ENCODE data around the gene POGK.
"Not testable (repeated sequence)": the region's sequence is repeated elsewhere in the genome, so short reads cannot be mapped to it uniquely, and the experiment has no call there.

POGK gene

DNA sequence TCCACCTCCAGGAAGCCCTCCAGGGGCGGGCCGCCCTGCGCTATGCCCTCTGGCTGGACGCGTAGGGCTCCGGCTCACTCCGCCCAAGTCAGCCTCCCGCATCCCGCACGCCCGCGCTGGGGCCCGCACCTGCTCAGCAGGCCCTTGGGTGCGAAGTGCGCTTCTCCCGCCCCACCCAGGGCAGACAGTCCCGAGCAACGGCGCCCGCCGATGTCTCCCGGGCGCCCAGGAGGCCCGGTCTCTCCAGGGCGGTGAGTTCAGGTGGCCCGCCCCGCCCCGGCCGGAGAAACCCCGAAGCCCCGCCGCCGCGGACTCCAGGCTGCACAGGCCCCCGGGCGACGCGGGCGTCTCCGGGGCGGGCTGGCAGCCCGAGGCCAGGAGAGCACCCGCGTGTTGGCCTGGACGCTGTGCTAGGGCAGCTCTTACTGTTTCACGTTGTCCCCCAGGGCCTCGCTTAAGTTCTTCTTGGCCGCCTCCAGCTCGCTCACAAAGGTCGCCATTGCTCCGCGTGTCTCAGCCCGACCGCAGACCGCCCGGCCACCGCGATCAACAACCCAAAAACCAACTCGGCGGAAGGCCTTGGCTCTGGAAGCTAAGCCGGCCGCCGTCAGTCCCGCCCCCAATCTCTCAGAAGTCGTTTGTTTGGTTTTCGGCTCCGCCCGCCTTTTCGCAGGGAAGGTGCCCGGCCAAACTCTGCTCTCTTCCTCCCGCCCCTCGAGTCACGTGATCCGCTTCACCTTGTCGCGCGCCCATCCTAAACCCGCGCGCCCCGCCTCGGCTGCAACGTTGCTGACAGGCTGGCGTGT, 36.7 kb downstream of the POGK start, which contains the start of gene TADA1:
Gene TADA1, minus strand, starts transcription at position 531 of the 806 bp plus-strand sequence. Its CDS starts 31 bp downstream, at position 500.
- H3K4me1 Mint-ChIP-seq = peaks cover 25% of the 10 kb centered on the region
- ATAC-seq (peak; percentile 93), DNase-seq (ENCODE audit: low spot score in 2 of 2) (peak; percentile 87 to 99)
- no peaks in the 10 kb centered on the region for H3K9me3 Mint-ChIP-seq
- H3K36me3 Mint-ChIP-seq = peaks cover 14% of the 10 kb centered on the region
- peak within 1 kb of the TSS; percentile 88 for H3K4me3 Mint-ChIP-seq
- peak within 1 kb of the TSS; percentile 96 for H3K27ac Mint-ChIP-seq

GRCh38 chr1:166876540-166876838, 37.2 kb downstream of the POGK start:
- H3K4me3 Mint-ChIP-seq = peak overlapping the region; percentile 88
- peak overlapping the region; percentile 96 for H3K27ac Mint-ChIP-seq
- peak; percentile 0 for ATAC-seq
- no peaks in the 10 kb centered on the region for H3K9me3 Mint-ChIP-seq
- peaks cover 25% of the 10 kb centered on the region for H3K4me1 Mint-ChIP-seq
- peaks cover 14% of the 10 kb centered on the region for H3K36me3 Mint-ChIP-seq
- DNase-seq (ENCODE audit: low spot score in 2 of 2) = no peak

GRCh38 chr1:166878173-166878917, 39.1 kb downstream of the POGK start:
- H3K36me3 Mint-ChIP-seq; DNase-seq (ENCODE audit: low spot score in 2 of 2); H3K9me3 Mint-ChIP-seq; ATAC-seq; H3K4me3 Mint-ChIP-seq; H3K27ac Mint-ChIP-seq: not testable (repeated sequence)
- H3K4me1 Mint-ChIP-seq = peaks cover 22% of the 10 kb centered on the region

- Mint-ChIP-seq H3K4me1 (peaks cover 13% of the 10 kb centered on the region), H3K4me3 (no peak overlapping the region), H3K36me3 (no peaks in the 10 kb centered on the region), H3K9me3 (no peaks in the 10 kb centered on the region), H3K27ac (no peak overlapping the region)
- DNase-seq (ENCODE audit: low spot score in 2 of 2) (no peak), ATAC-seq (no peak)
These were observed 43.6 kb downstream of the POGK start for GRCh38 chr1:166882893-166883292.

DNA sequence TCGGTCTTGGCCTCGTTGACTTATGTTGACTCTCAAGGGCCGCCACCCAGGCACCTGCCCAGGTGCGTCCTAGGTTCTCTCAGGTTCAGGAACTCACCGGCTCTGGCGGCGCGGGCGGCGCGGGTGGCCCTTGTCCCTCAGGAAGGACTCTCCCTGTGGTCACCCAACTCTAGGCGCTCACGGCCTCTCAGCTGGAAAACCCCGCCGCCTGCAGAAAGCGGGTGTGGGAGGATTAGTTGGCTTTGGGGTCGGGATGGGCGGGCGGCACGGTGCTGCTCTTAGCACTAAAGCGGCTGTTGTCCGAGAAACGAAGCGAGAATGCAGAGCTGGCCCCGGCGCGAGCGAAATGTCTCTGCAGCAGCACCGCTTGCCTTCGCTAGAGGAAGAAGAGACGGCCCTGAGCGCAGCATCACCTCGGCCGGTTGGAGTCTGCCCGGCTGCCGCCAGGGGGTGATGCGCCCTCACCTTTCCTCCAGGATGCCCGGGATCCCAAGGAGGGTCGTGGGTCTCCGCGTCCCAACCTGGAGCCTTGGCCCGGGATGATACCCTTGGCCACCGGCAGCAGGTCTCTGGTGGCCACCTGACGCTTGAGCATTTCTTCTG, 44.9 kb downstream of the POGK start:
- H3K36me3 Mint-ChIP-seq = no peaks in the 10 kb centered on the region
- peak in 1 of 2 donors; percentile 11 for DNase-seq (ENCODE audit: low spot score in 2 of 2)
- peak overlapping the region; percentile 23 for H3K4me3 Mint-ChIP-seq
- ATAC-seq = peak; percentile 78
- peaks cover 13% of the 10 kb centered on the region for H3K4me1 Mint-ChIP-seq
- no peaks in the 10 kb centered on the region for H3K9me3 Mint-ChIP-seq
- H3K27ac Mint-ChIP-seq = no peak overlapping the region

DNA sequence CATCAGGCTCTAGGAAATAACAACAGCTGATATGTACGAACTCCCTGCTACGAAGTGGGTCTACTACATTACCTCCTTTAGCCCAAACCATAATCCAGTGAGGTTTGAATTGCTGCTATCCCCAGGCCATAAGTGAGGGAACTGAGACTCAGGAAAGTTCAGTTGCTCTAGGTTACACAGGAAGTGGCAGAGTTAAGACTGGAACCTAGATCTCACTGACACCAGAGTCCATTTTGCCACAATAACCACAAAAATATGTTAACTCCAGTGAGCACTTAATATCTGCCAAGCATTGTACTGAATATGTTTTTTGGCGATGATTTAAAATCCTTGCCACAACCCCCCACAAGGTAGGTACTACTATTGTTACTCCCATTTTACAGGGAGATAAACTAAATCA, 45.7 kb downstream of the POGK start:
- H3K36me3 Mint-ChIP-seq = no peaks in the 10 kb centered on the region
- H3K4me1 Mint-ChIP-seq = peaks cover 13% of the 10 kb centered on the region
- DNase-seq (ENCODE audit: low spot score in 2 of 2) = no peak
- no peak overlapping the region for H3K4me3 Mint-ChIP-seq
- peak; percentile 40 for ATAC-seq
- no peak overlapping the region for H3K27ac Mint-ChIP-seq
- no peaks in the 10 kb centered on the region for H3K9me3 Mint-ChIP-seq

- Mint-ChIP-seq H3K4me1 (peaks cover 13% of the 10 kb centered on the region), H3K27ac (no peak overlapping the region), H3K4me3 (no peak overlapping the region), H3K36me3 (no peaks in the 10 kb centered on the region), H3K9me3 (no peaks in the 10 kb centered on the region)
- ATAC-seq (no peak), DNase-seq (ENCODE audit: low spot score in 2 of 2) (no peak)
These were observed 49.3 kb downstream of the POGK start for GRCh38 chr1:166888373-166889111.

DNA sequence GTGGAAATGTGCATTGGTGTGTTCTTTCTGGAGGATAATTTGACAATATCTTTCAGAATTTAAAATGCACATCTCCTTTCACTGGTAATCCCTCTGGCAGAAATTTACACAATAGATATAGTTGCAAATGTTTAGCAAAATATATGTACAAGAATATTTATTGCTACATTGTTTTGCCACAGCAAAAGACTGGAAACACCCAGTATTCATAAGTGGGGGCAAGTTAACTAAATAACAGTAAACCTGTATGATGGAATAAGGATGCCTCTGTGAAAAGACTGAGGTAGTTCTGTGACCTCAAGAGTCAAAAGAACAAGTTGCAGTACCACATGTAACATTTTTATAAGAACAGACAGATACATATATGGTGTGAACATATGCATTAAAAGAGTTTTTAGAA, 50.5 kb downstream of the POGK start:
- Mint-ChIP-seq H3K36me3 (no peaks in the 10 kb centered on the region), H3K4me3 (no peak overlapping the region), H3K27ac (no peak overlapping the region), H3K9me3 (no peaks in the 10 kb centered on the region), H3K4me1 (peaks cover 9% of the 10 kb centered on the region)
- ATAC-seq (no peak), DNase-seq (ENCODE audit: low spot score in 2 of 2) (no peak)

- no peak overlapping the region for H3K27ac Mint-ChIP-seq
- ATAC-seq (no peak), DNase-seq (ENCODE audit: low spot score in 2 of 2) (no peak)
- H3K36me3 Mint-ChIP-seq = no peaks in the 10 kb centered on the region
- no peaks in the 10 kb centered on the region for H3K4me1 Mint-ChIP-seq
- peaks cover 4% of the 10 kb centered on the region for H3K9me3 Mint-ChIP-seq
- H3K4me3 Mint-ChIP-seq = no peak overlapping the region
These were observed 56.5 kb downstream of the POGK start for GRCh38 chr1:166895766-166896165.

GRCh38 chr1:166899769-166900168, 60.5 kb downstream of the POGK start:
- ATAC-seq (no peak), DNase-seq (ENCODE audit: low spot score in 2 of 2) (no peak)
- Mint-ChIP-seq H3K9me3 (peaks cover 4% of the 10 kb centered on the region), H3K4me1 (no peaks in the 10 kb centered on the region), H3K36me3 (no peaks in the 10 kb centered on the region), H3K4me3 (no peak overlapping the region), H3K27ac (no peak overlapping the region)

- Mint-ChIP-seq H3K27ac (no peak overlapping the region), H3K36me3 (no peaks in the 10 kb centered on the region), H3K4me3 (no peak overlapping the region), H3K4me1 (peaks cover 9% of the 10 kb centered on the region), H3K9me3 (peaks cover 4% of the 10 kb centered on the region)
- DNase-seq (ENCODE audit: low spot score in 2 of 2) = no peak
- ATAC-seq = no peak
These were observed 61.7 kb downstream of the POGK start for GRCh38 chr1:166900987-166901386.

- H3K4me1 Mint-ChIP-seq = peaks cover 16% of the 10 kb centered on the region
- H3K9me3 Mint-ChIP-seq = no peaks in the 10 kb centered on the region
- no peak overlapping the region for H3K4me3 Mint-ChIP-seq
- ATAC-seq = no peak
- no peak overlapping the region for H3K27ac Mint-ChIP-seq
- no peak for DNase-seq (ENCODE audit: low spot score in 2 of 2)
- no peaks in the 10 kb centered on the region for H3K36me3 Mint-ChIP-seq
These were observed 63.0 kb downstream of the POGK start for GRCh38 chr1:166902279-166902678.

DNA sequence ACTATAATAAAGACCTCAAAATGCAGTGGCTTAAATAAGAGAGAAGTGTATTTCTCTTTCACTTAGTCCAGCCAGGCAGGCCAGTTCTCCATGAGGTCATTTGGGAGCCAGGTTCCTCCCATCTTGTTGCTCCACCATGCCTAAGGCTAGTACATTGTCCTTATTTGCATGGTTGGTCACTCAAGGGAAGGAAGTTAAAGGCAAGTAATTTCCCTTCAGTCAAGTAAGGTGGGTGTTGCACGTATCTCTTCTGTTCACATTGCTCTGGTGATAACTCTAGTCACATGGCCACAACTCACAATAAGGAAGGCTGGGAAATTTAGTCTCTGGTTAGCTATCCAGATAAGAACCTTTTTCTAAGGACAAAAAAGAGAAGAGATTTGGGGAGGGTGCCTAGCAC, 64.0 kb downstream of the POGK start:
- DNase-seq (ENCODE audit: low spot score in 2 of 2) (no peak), ATAC-seq (no peak)
- Mint-ChIP-seq H3K4me3 (no peak overlapping the region), H3K9me3 (no peaks in the 10 kb centered on the region), H3K27ac (no peak overlapping the region), H3K4me1 (peaks cover 16% of the 10 kb centered on the region), H3K36me3 (no peaks in the 10 kb centered on the region)

GRCh38 chr1:166905136-166905535, 65.9 kb downstream of the POGK start:
- ATAC-seq (no peak), DNase-seq (ENCODE audit: low spot score in 2 of 2) (no peak)
- H3K9me3 Mint-ChIP-seq = no peaks in the 10 kb centered on the region
- H3K4me3 Mint-ChIP-seq = no peak overlapping the region
- H3K27ac Mint-ChIP-seq = no peak overlapping the region
- no peaks in the 10 kb centered on the region for H3K36me3 Mint-ChIP-seq
- peaks cover 16% of the 10 kb centered on the region for H3K4me1 Mint-ChIP-seq

DNA sequence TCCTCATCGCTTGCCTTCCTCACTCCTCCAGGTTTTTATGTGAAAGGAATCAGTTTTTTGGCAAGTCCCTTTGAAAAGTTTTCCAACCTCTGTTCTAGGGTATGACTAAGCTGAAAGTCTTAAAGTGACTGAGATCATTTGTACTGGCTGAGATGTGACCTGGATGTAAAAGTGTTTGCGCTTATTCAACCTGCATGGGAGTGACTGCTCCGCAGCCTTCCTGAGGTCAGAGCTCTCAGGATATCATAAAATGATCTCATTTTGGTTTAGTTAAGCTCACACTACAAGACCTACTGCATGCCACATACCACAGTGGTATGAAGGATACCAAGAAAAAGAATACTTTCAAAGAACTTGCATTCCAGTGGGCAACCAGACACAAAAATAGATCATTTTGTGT, 66.6 kb downstream of the POGK start:
- DNase-seq (ENCODE audit: low spot score in 2 of 2) (no peak), ATAC-seq (peak; percentile 95)
- Mint-ChIP-seq H3K4me3 (peak overlapping the region; percentile 36), H3K4me1 (peaks cover 19% of the 10 kb centered on the region), H3K27ac (no peak overlapping the region), H3K36me3 (no peaks in the 10 kb centered on the region), H3K9me3 (no peaks in the 10 kb centered on the region)

All from stimulated activated effector memory CD8-positive, alpha-beta T cell treated with anti-CD3 and anti-CD28 coated beads, Interleukin-12 subunit alpha, Interleukin-12 subunit beta, amount 100 ng/mL, for 72 hours (primary cell).